BJ (cell line): ENCODE data around the gene FOXD2. TPM values are rescaled to one million over a fixed set of nuclear protein-coding genes. Genes with fewer than 3 reads are reported as not detected.
"Not testable (repeated sequence)": the region's sequence is repeated elsewhere in the genome, so short reads cannot be mapped to it uniquely, and the experiment has no call there.

ENCODE experiments used
- CTCF ChIA-PET: fragments of 350-600 bp; formaldehyde crosslinking; extraction: SDS; loops from one replicate; lab custom pipeline; 2021; ENCODE audit warnings: antibody characterized with exemption, inconsistent platforms; lab: Yijun Ruan, JAX
- POLR2A ChIA-PET: fragments of 300-600 bp; sonication (Branson Sonifier 250); formaldehyde crosslinking; extraction: SDS; loops from one replicate; lab custom pipeline; 2021; ENCODE audit warnings: antibody characterized with exemption; lab: Charles Lee
- DNase-seq: peaks from one replicate; pipeline ENCODE4 v3.0.0-alpha.2; 2011; ENCODE audit warnings: low read depth
- H3K27me3 ChIP-seq: 2 replicates; pipeline ENCODE4 v1.6.0; 2011; ENCODE audit warnings: low read length; ENCODE audit not compliant: control insufficient read depth, insufficient read depth
- H3K36me3 ChIP-seq: 2 replicates; pipeline ENCODE4 v1.5.1; 2011; ENCODE audit warnings: low read length; ENCODE audit not compliant: control insufficient read depth, insufficient read depth
- H3K4me3 ChIP-seq: 2 replicates; pipeline ENCODE4 v1.5.1; 2011; ENCODE audit warnings: low read depth, mild to moderate bottlenecking, control low read depth, low read length
- polyA plus RNA-seq: library from polyadenylated mRNA; depleted of rRNA; stranded (reverse); fragments of >200 nt; gene quantifications from 2 replicates; pipeline ENCODE4 v1.2.3, GENCODE V29; 2011
- TF ChIP-seq, protein P1 (sequence below): IDR thresholded peaks from 2 replicates; pipeline ENCODE4 v1.5.1; 2011; ENCODE audit warnings: low read depth, mild to moderate bottlenecking, control low read depth, inconsistent platforms, low read length, moderate library complexity; ENCODE audit not compliant: insufficient read depth

Gene FOXD2
- polyA plus RNA-seq, 1 experiment: 0.09 TPM

DNA sequence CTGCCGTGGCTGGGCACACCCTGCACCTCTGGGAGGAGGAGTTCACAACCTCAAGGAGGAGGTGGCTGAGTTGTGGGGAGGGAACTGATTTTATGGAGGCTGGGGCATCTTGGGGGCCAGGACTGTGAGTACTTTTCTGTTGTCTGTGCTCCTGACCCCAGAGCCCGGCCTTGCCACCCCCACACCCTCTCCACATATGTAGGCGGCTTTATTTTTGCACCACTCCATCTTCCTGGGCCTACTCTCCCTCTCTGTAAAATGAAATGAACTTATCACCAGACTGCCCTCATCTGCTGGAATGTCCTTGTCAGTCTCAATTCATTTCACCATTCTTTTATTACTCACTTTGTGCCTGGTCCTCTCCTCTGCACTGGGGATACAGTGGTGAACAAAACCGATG is 12.8 kb downstream of the FOXD2 start:
- Histone ChIP-seq H3K4me3 (no peak overlapping the region), H3K36me3 (no peaks in the 10 kb centered on the region), H3K27me3 (peaks cover 6% of the 10 kb centered on the region)
- CTCF ChIA-PET: interaction anchor here (2.5 kb wide), 1 partner anchor 13 kb away, joined by 11 read pairs; the partner anchor contains the start of gene FOXD2
- no peak for DNase-seq
- TF ChIP-seq, protein P1, sequence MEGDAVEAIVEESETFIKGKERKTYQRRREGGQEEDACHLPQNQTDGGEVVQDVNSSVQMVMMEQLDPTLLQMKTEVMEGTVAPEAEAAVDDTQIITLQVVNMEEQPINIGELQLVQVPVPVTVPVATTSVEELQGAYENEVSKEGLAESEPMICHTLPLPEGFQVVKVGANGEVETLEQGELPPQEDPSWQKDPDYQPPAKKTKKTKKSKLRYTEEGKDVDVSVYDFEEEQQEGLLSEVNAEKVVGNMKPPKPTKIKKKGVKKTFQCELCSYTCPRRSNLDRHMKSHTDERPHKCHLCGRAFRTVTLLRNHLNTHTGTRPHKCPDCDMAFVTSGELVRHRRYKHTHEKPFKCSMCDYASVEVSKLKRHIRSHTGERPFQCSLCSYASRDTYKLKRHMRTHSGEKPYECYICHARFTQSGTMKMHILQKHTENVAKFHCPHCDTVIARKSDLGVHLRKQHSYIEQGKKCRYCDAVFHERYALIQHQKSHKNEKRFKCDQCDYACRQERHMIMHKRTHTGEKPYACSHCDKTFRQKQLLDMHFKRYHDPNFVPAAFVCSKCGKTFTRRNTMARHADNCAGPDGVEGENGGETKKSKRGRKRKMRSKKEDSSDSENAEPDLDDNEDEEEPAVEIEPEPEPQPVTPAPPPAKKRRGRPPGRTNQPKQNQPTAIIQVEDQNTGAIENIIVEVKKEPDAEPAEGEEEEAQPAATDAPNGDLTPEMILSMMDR: no peak
- POLR2A ChIA-PET: no interaction called here

DNA sequence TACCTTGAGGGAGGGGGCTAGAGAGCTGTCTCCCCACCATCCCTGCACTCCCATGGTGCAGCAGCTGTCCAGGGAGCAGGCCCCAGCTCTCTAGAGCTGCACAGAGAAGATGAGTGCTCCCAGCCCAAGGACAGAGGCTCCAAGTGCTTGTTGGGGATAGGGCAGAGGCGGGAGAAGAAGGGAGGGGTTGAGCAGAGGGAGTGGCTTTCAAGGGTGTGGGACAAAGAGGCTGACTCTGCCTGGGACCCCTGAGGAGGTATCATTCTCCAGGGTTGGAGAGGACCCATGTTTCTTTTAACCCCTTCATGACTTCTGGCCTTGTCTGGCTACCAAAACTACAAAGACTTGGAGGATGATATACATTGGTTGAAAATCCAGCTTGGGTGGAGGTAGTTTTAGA is 14.6 kb downstream of the FOXD2 start:
- ChIA-PET POLR2A (no interaction called here), CTCF (interaction anchor here (0.7 to 1.5 kb wide), 2 partner anchors 11 to 15 kb away, joined by 3 read pairs; partner anchors contain the start of gene FOXD2)
- peaks cover 4% of the 10 kb centered on the region; the same call in 1 of the 2 replicates for H3K27me3 ChIP-seq
- H3K4me3 ChIP-seq: no peak overlapping the region
- H3K36me3 ChIP-seq: no peaks in the 10 kb centered on the region
- no peak for DNase-seq
- TF ChIP-seq, protein P1: no peak

- POLR2A ChIA-PET, H3K27me3 ChIP-seq, DNase-seq, H3K36me3 ChIP-seq, H3K4me3 ChIP-seq: not testable (repeated sequence)
- CTCF ChIA-PET: interaction anchor here (1.8 kb wide), 1 partner anchor 16 kb away, joined by 5 read pairs; the partner anchor contains the start of gene FOXD2
Measured at GRCh38 chr1:47453910-47454309, 16.1 kb downstream of the FOXD2 start.

DNA sequence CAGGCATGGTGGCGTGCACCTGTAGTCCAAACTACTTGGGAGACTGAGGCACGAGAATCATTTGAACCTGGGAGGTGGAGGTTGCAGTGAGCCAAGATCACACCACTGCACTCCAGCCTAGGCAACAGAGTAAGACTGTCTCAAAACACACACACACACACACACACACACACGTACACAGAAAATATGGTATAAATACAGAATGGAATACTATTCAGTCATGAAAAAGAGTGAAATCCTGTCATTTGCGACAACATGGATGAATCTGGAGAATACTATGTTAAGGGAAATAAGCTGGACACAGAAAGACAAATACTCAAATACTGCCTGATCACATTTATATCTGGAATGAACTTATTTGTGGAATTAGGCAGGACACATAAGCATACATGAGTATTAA is 18.4 kb downstream of the FOXD2 start:
- Histone ChIP-seq H3K27me3 (peaks cover 4% of the 10 kb centered on the region), H3K36me3 (no peaks in the 10 kb centered on the region), H3K4me3 (no peak overlapping the region)
- DNase-seq: no peak
- ChIA-PET CTCF (no interaction called here), POLR2A (no interaction called here)
- TF ChIP-seq, protein P1: no peak

GRCh38 chr1:47457547-47457946 is 19.7 kb downstream of the FOXD2 start:
- H3K4me3 ChIP-seq, H3K27me3 ChIP-seq, POLR2A ChIA-PET, H3K36me3 ChIP-seq, CTCF ChIA-PET, DNase-seq: not testable (repeated sequence)

- POLR2A ChIA-PET: no interaction called here
- TF ChIP-seq, protein P1: no peak
- no peaks in the 10 kb centered on the region for H3K36me3 ChIP-seq
- CTCF ChIA-PET: interaction anchor here (1.3 kb wide), 1 partner anchor 267 kb away, joined by 3 read pairs; no protein-coding TSS in a partner anchor
- H3K27me3 ChIP-seq: peaks cover 4% of the 10 kb centered on the region
- no peak overlapping the region for H3K4me3 ChIP-seq
- DNase-seq: no peak
Measured at GRCh38 chr1:47459253-47459788, 21.5 kb downstream of the FOXD2 start.
